Memory B cell (primary cell): ENCODE results near the gene SLC7A5.
"Not testable (repeated sequence)": the region's sequence is repeated elsewhere in the genome, so short reads cannot be mapped to it uniquely, and the experiment has no call there.

Source experiments
- ATAC-seq: fragments of 150-1000 bp; cut with Tn5 transposase; 2 replicates; pipeline ENCODE4 v1.10.0; 2021; ENCODE audit warnings: low read depth, mild to moderate bottlenecking, moderate library complexity
- DNase-seq, 2 donors: peaks; one replicate each; pipeline ENCODE4 v3.0.0; 2022; ENCODE audit warnings: low spot score in 2 of 2
- H3K27ac Mint-ChIP-seq: one replicate; pipeline ENCODE4 v1.8.0; 2022; ENCODE audit warnings: mild to moderate bottlenecking, moderate library complexity, mixed read lengths
- H3K27me3 Mint-ChIP-seq: one replicate; pipeline ENCODE4 v1.8.0; 2022; ENCODE audit warnings: mixed read lengths
- H3K36me3 Mint-ChIP-seq: one replicate; pipeline ENCODE4 v1.8.0; 2022; ENCODE audit warnings: mild to moderate bottlenecking, mixed read lengths
- H3K4me1 Mint-ChIP-seq: one replicate; pipeline ENCODE4 v1.8.0; 2022; ENCODE audit warnings: mixed read lengths
- H3K4me3 Mint-ChIP-seq: one replicate; pipeline ENCODE4 v1.8.0; 2022; ENCODE audit warnings: mild to moderate bottlenecking, moderate library complexity, mixed read lengths
- H3K9me3 Mint-ChIP-seq: one replicate; pipeline ENCODE4 v1.8.0; 2022; ENCODE audit warnings: mixed read lengths

Gene SLC7A5

GRCh38 chr16:87811454-87811853 is 57.9 kb downstream of the SLC7A5 start:
- peak overlapping the region; percentile 76 for H3K4me3 Mint-ChIP-seq
- DNase-seq, H3K9me3 Mint-ChIP-seq, H3K27me3 Mint-ChIP-seq, ATAC-seq, H3K36me3 Mint-ChIP-seq: not testable (repeated sequence)
- H3K27ac Mint-ChIP-seq = peak overlapping the region; percentile 97
- peaks cover 46% of the 10 kb centered on the region for H3K4me1 Mint-ChIP-seq

- Mint-ChIP-seq H3K27me3 (no peaks in the 10 kb centered on the region), H3K36me3 (no peaks in the 10 kb centered on the region), H3K27ac (peak overlapping the region; percentile 97), H3K4me1 (peaks cover 51% of the 10 kb centered on the region), H3K9me3 (no peaks in the 10 kb centered on the region), H3K4me3 (peak overlapping the region; percentile 76)
- DNase-seq = no peak
- ATAC-seq = peak; percentile 24
Measured at GRCh38 chr16:87809150-87809902, 60.0 kb downstream of the SLC7A5 start.

- Mint-ChIP-seq H3K27ac (peak overlapping the region; percentile 97), H3K4me1 (peaks cover 51% of the 10 kb centered on the region), H3K36me3 (no peaks in the 10 kb centered on the region), H3K27me3 (no peaks in the 10 kb centered on the region), H3K9me3 (no peaks in the 10 kb centered on the region), H3K4me3 (no peak overlapping the region)
- DNase-seq = no peak
- ATAC-seq = no peak
Measured at GRCh38 chr16:87808108-87808507, 61.2 kb downstream of the SLC7A5 start.

GRCh38 chr16:87806641-87807546 is 62.4 kb downstream of the SLC7A5 start:
- Mint-ChIP-seq H3K27ac (peak overlapping the region; percentile 91), H3K27me3 (no peaks in the 10 kb centered on the region), H3K4me1 (peaks cover 51% of the 10 kb centered on the region), H3K4me3 (peak overlapping the region; percentile 73), H3K36me3 (no peaks in the 10 kb centered on the region), H3K9me3 (no peaks in the 10 kb centered on the region)
- DNase-seq = peak; percentile 52 to 58
- ATAC-seq = peak; percentile 57

GRCh38 chr16:87806261-87806640 is 63.1 kb downstream of the SLC7A5 start:
- H3K4me1 Mint-ChIP-seq = peaks cover 46% of the 10 kb centered on the region
- DNase-seq (no peak), ATAC-seq (no peak)
- no peaks in the 10 kb centered on the region for H3K9me3 Mint-ChIP-seq
- H3K27ac Mint-ChIP-seq = peak overlapping the region; percentile 91
- H3K36me3 Mint-ChIP-seq = no peaks in the 10 kb centered on the region
- H3K27me3 Mint-ChIP-seq = no peaks in the 10 kb centered on the region
- peak overlapping the region; percentile 73 for H3K4me3 Mint-ChIP-seq

GRCh38 chr16:87803385-87803784 is 65.9 kb downstream of the SLC7A5 start:
- H3K9me3 Mint-ChIP-seq = no peaks in the 10 kb centered on the region
- ATAC-seq = no peak
- no peaks in the 10 kb centered on the region for H3K36me3 Mint-ChIP-seq
- no peak overlapping the region for H3K27ac Mint-ChIP-seq
- H3K27me3 Mint-ChIP-seq = no peaks in the 10 kb centered on the region
- H3K4me1 Mint-ChIP-seq = peaks cover 20% of the 10 kb centered on the region
- no peak for DNase-seq
- H3K4me3 Mint-ChIP-seq = no peak overlapping the region

- Mint-ChIP-seq H3K27me3 (no peaks in the 10 kb centered on the region), H3K27ac (no peak overlapping the region), H3K4me3 (no peak overlapping the region), H3K4me1 (peaks cover 17% of the 10 kb centered on the region), H3K9me3 (no peaks in the 10 kb centered on the region), H3K36me3 (no peaks in the 10 kb centered on the region)
- DNase-seq (no peak), ATAC-seq (no peak)
Measured at GRCh38 chr16:87802670-87803069, 66.6 kb downstream of the SLC7A5 start.

- DNase-seq (no peak), ATAC-seq (no peak)
- Mint-ChIP-seq H3K27me3 (no peaks in the 10 kb centered on the region), H3K4me3 (no peak overlapping the region), H3K27ac (no peak overlapping the region), H3K4me1 (peaks cover 12% of the 10 kb centered on the region), H3K36me3 (no peaks in the 10 kb centered on the region), H3K9me3 (no peaks in the 10 kb centered on the region)
Measured at GRCh38 chr16:87801679-87802259, 67.5 kb downstream of the SLC7A5 start.

GRCh38 chr16:87800497-87800896 is 68.8 kb downstream of the SLC7A5 start:
- no peak overlapping the region for H3K27ac Mint-ChIP-seq
- no peaks in the 10 kb centered on the region for H3K27me3 Mint-ChIP-seq
- peaks cover 5% of the 10 kb centered on the region for H3K4me1 Mint-ChIP-seq
- H3K4me3 Mint-ChIP-seq = no peak overlapping the region
- H3K9me3 Mint-ChIP-seq = no peaks in the 10 kb centered on the region
- no peak for DNase-seq
- ATAC-seq = no peak
- no peaks in the 10 kb centered on the region for H3K36me3 Mint-ChIP-seq

GRCh38 chr16:87795336-87795735 is 74.0 kb downstream of the SLC7A5 start:
- H3K27me3 Mint-ChIP-seq = no peaks in the 10 kb centered on the region
- no peaks in the 10 kb centered on the region for H3K4me1 Mint-ChIP-seq
- DNase-seq (no peak), ATAC-seq (no peak)
- H3K4me3 Mint-ChIP-seq = no peak overlapping the region
- no peaks in the 10 kb centered on the region for H3K9me3 Mint-ChIP-seq
- H3K27ac Mint-ChIP-seq = no peak overlapping the region
- no peaks in the 10 kb centered on the region for H3K36me3 Mint-ChIP-seq

GRCh38 chr16:87794485-87795078 is 74.7 kb downstream of the SLC7A5 start:
- H3K4me1 Mint-ChIP-seq = no peaks in the 10 kb centered on the region
- DNase-seq (no peak), ATAC-seq (no peak)
- no peak overlapping the region for H3K4me3 Mint-ChIP-seq
- H3K27ac Mint-ChIP-seq = no peak overlapping the region
- no peaks in the 10 kb centered on the region for H3K36me3 Mint-ChIP-seq
- no peaks in the 10 kb centered on the region for H3K27me3 Mint-ChIP-seq
- H3K9me3 Mint-ChIP-seq = no peaks in the 10 kb centered on the region

GRCh38 chr16:87792205-87792565 is 77.1 kb downstream of the SLC7A5 start:
- H3K9me3 Mint-ChIP-seq = no peaks in the 10 kb centered on the region
- no peak overlapping the region for H3K27ac Mint-ChIP-seq
- H3K4me3 Mint-ChIP-seq = no peak overlapping the region
- no peaks in the 10 kb centered on the region for H3K4me1 Mint-ChIP-seq
- ATAC-seq (no peak), DNase-seq (no peak)
- H3K36me3 Mint-ChIP-seq = no peaks in the 10 kb centered on the region
- no peaks in the 10 kb centered on the region for H3K27me3 Mint-ChIP-seq

GRCh38 chr16:87791295-87792204 is 77.8 kb downstream of the SLC7A5 start:
- no peak overlapping the region for H3K27ac Mint-ChIP-seq
- H3K4me1 Mint-ChIP-seq = no peaks in the 10 kb centered on the region
- no peaks in the 10 kb centered on the region for H3K36me3 Mint-ChIP-seq
- H3K9me3 Mint-ChIP-seq = no peaks in the 10 kb centered on the region
- no peak for DNase-seq
- H3K27me3 Mint-ChIP-seq = no peaks in the 10 kb centered on the region
- no peak overlapping the region for H3K4me3 Mint-ChIP-seq
- ATAC-seq = no peak
